Measurements from ENCODE around the gene NCAPH2. TPM values are rescaled to one million over a fixed set of nuclear protein-coding genes. Genes with fewer than 3 reads are reported as not detected.

NCAPH2 gene
- total RNA-seq, 4 donors from 2014 or later: 26.5 to 64.7 (median 41.6) TPM

- intact Hi-C loops (cut with DNase I; ENCODE audit: low total_unique reads): no loop called here
- WGBS, 2 donors (ENCODE audit: low coverage in 1 of 2): 77 to 93% methylated on average over 6 to 21 of the region's 34 CpGs
- DNase-seq: no peak
Measured at GRCh38 chr22:50561401-50562358, 53.7 kb downstream of the NCAPH2 start.

GRCh38 chr22:50562523-50563412, 54.7 kb downstream of the NCAPH2 start, which contains the start of gene SYCE3:
Gene SYCE3, minus strand, starts transcription at chr22:50562919. Its CDS starts 6,514 bp downstream, at chr22:50556405.
- Histone ChIP-seq H3K4me1 (peaks cover 0 to 22% (median 12%) of the 10 kb centered on the region in 4 donors), H3K27ac (peak within 1 kb of the TSS; percentile 83 to 91 (median 86)), H3K36me3 (no peaks in the 10 kb centered on the region), H3K9me3 (no peaks in the 10 kb centered on the region), H3K4me3 (peak within 1 kb of the TSS; percentile 49 to 68 (median 57)), H3K27me3 (peaks cover 4% of the 10 kb centered on the region)
- no peak for TF ChIP-seq EP300 (IDR thresholded peaks at IDR 0.05; ENCODE audit: low read depth)
- TF ChIP-seq POLR2AphosphoS5 (IDR thresholded peaks at IDR 0.05): peak; percentile 95 to 99 (median 98)
- TF ChIP-seq POLR2A (IDR thresholded peaks at IDR 0.05): peak; percentile 98
- TF ChIP-seq CTCF (IDR thresholded peaks at IDR 0.05): peak; percentile 92 to 99 (median 97)
- intact Hi-C loops (cut with DNase I; ENCODE audit: low total_unique reads): no loop called here
- in situ Hi-C loops (cut with MboI; ENCODE audit: low pct_ligation_motif_present in 1 of 4, low pct_unique_long_range_greater_than_20kb in 1 of 4, low sequenced_read_pairs in 3 of 4): no loop called here
- peak; percentile 99 for DNase-seq
- WGBS, 2 donors (ENCODE audit: low coverage in 1 of 2): 5% methylated on average over 55 of the region's 61 CpGs; no CpG with 5 or more reads in 1 of the 2 donors

More at GRCh38 chr22:50561401-50562358, 53.7 kb downstream of the NCAPH2 start:
- Histone ChIP-seq H3K4me3 (no peak overlapping the region), H3K9me3 (no peaks in the 10 kb centered on the region), H3K4me1 (peaks cover 0 to 22% (median 12%) of the 10 kb centered on the region in 4 donors), H3K27me3 (peaks cover 4% of the 10 kb centered on the region), H3K36me3 (no peaks in the 10 kb centered on the region), H3K27ac (no peak overlapping the region)
- in situ Hi-C loops (cut with MboI; ENCODE audit: low pct_ligation_motif_present in 1 of 4, low pct_unique_long_range_greater_than_20kb in 1 of 4, low sequenced_read_pairs in 3 of 4): no loop called here
- TF ChIP-seq POLR2AphosphoS5 (IDR thresholded peaks at IDR 0.05) (no peak), EP300 (IDR thresholded peaks at IDR 0.05; ENCODE audit: low read depth) (no peak), POLR2A (IDR thresholded peaks at IDR 0.05) (no peak), CTCF (IDR thresholded peaks at IDR 0.05) (no peak)

- in situ Hi-C loops (cut with MboI; ENCODE audit: low pct_ligation_motif_present in 1 of 4, low pct_unique_long_range_greater_than_20kb in 1 of 4, low sequenced_read_pairs in 3 of 4) (no loop called here), intact Hi-C loops (cut with DNase I; ENCODE audit: low total_unique reads) (no loop called here)
- DNase-seq: no peak
- 17 to 23% methylated on average over 4 to 17 of the region's 17 CpGs for WGBS, 2 donors (ENCODE audit: low coverage in 1 of 2)
- no peaks in the 10 kb centered on the region for H3K9me3 ChIP-seq
- TF ChIP-seq CTCF (IDR thresholded peaks at IDR 0.05) (no peak), EP300 (IDR thresholded peaks at IDR 0.05; ENCODE audit: low read depth) (no peak), POLR2AphosphoS5 (IDR thresholded peaks at IDR 0.05) (no peak), POLR2A (IDR thresholded peaks at IDR 0.05) (no peak)
- H3K27ac ChIP-seq: peak overlapping the region; percentile 83 to 91 (median 86)
- H3K27me3 ChIP-seq: peaks cover 4% of the 10 kb centered on the region
- no peaks in the 10 kb centered on the region for H3K36me3 ChIP-seq
- peaks cover 0 to 26% (median 12%) of the 10 kb centered on the region in 4 donors for H3K4me1 ChIP-seq
- peak overlapping the region; percentile 49 to 68 (median 57) for H3K4me3 ChIP-seq
Measured at GRCh38 chr22:50563413-50564160, 55.6 kb downstream of the NCAPH2 start.
